GM06990 (cell line): ENCODE data around the gene EXD3.

Experiments
- DNase-seq: peaks from one replicate; pipeline ENCODE4 v3.0.0-alpha.2; 2011; ENCODE audit not compliant: insufficient read length; ENCODE audit errors: extremely low read depth
- H3K27me3 ChIP-seq: replicated peaks from 2 replicates; pipeline ENCODE4 v1.6.0; 2011; ENCODE audit warnings: low read length; ENCODE audit not compliant: control insufficient read depth, insufficient read depth
- H3K36me3 ChIP-seq: 2 replicates; pipeline ENCODE4 v1.5.1; 2011; ENCODE audit warnings: low read length; ENCODE audit not compliant: control insufficient read depth, insufficient read depth
- H3K4me3 ChIP-seq: replicated peaks from 2 replicates; pipeline ENCODE4 v1.5.1; 2011; ENCODE audit warnings: low read depth, mild to moderate bottlenecking, control low read depth, low read length
- TF ChIP-seq, protein P1 (sequence below): IDR thresholded peaks from 2 replicates; pipeline ENCODE4 v1.5.1; 2011; ENCODE audit warnings: low read length, control low read depth, mild to moderate bottlenecking, inconsistent platforms; ENCODE audit not compliant: insufficient read depth, poor library complexity, severe bottlenecking

EXD3 gene

DNA sequence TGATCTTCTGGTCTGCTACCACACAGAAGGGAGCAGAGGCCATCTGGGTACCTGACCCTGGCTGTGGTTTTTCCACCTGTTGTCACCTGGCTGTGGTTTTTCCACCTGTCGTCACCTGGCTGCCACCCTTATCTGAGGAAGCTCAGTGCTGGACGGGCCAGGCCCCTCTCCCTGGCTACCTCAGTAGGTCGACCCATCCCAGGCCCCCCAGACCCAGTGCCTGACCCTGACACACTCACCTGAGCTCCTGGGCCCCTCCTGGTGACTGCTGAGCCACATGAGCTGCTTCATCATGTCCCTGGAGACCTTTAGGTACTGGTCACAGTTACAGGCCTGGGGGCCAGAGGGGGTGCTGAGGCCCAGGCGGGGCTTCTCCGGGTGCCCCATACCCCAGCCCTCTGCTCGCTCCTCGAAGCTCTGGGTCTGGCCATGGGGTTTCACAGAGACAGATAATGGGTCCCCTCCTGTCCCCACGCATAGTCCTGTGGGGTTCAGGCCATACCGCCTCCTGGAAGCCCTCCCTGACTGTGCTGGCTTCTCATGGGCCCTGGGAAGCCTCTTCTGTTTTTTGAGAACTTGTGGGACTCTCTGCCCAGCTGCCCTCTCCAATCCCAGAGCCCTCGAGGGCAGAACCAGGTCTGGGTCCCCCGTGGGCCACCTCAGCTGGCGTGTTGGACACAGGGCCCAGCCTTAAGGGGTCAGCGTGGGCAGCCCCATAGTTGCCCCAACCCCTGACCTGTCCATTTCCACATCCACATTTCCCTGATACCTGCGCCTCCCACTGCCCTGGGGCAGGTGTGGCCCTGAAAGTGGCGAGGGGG, 113.4 kb downstream of the EXD3 start:
- DNase-seq = no peak
- TF ChIP-seq, protein P1, sequence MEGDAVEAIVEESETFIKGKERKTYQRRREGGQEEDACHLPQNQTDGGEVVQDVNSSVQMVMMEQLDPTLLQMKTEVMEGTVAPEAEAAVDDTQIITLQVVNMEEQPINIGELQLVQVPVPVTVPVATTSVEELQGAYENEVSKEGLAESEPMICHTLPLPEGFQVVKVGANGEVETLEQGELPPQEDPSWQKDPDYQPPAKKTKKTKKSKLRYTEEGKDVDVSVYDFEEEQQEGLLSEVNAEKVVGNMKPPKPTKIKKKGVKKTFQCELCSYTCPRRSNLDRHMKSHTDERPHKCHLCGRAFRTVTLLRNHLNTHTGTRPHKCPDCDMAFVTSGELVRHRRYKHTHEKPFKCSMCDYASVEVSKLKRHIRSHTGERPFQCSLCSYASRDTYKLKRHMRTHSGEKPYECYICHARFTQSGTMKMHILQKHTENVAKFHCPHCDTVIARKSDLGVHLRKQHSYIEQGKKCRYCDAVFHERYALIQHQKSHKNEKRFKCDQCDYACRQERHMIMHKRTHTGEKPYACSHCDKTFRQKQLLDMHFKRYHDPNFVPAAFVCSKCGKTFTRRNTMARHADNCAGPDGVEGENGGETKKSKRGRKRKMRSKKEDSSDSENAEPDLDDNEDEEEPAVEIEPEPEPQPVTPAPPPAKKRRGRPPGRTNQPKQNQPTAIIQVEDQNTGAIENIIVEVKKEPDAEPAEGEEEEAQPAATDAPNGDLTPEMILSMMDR = no peak
- H3K27me3 ChIP-seq = no peaks in the 10 kb centered on the region; the same call in 1 of the 2 replicates
- no peak overlapping the region for H3K4me3 ChIP-seq
- H3K36me3 ChIP-seq = no peaks in the 10 kb centered on the region

DNA sequence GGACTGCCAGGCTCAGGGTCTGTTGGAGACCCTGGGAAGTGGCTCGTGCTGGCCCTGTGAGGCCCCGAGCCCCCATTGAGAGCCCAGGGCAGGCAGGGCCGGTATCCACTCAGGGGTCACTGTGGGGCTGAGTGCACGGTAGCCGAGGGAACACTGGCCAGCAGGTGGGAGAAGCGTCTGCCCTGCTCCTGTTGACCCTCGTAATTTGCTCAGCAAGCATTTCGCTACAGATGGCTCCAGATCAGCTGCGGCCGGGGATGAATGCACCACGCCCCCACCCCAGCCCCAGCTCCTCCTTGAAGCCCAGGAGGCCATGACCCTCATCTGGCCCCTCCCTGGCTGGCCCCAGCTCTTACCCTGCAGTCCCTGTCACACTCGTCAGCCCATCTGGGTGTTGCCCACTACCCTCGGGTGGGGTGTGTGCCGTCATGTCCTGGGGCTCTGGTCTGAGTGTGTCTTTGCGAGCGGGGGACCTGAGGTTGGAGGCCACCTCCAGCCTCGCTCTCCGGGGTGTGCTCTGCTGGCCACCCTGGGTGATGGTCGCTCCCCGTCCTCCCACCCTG, 114.8 kb downstream of the EXD3 start:
- Histone ChIP-seq H3K27me3 (no peaks in the 10 kb centered on the region; the same call in 1 of the 2 replicates), H3K36me3 (no peaks in the 10 kb centered on the region), H3K4me3 (no peak overlapping the region)
- TF ChIP-seq, protein P1 = no peak
- peak; percentile 8 for DNase-seq

DNA sequence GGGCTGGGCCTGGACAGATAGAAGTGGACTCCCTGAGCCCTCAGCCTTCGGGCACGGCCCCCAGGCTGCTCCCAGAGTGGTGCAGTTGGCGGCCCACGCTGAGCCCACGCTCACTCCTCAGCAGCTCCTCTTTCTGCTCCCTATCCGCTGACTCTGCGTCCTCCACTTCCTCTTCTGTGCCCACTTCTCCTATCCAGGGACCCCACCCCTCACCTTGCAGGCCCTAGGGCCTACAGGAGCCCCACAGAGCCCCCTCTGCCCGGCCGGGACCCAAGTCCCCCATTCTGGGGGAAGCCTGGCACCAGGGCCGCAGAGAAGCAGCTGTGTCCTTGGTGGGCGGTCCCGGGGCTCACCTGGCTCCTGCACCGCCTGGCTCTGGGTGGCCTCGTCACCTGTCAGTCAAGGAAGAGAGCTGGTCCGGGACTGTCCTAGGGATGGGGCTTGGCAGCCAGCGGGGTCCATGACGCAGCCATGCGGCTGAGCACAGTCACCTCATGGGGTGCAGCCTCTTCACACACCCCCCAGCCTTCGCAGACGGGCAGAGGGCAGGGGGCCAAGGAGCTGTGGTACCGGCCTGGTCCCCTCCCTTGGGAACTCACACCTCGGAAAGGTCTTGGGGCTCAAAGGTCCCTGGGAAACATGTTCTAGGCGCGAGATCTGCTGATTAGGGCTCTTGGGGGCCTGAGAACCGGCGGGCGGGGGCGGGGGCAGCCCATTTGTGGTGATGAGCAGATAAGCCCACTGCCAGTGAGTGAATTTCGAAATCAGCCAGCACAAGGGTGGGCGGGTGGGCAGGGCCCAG, 115.5 kb downstream of the EXD3 start:
- no peaks in the 10 kb centered on the region; the same call in 1 of the 2 replicates for H3K27me3 ChIP-seq
- peak; percentile 23 for DNase-seq
- H3K36me3 ChIP-seq = no peaks in the 10 kb centered on the region
- TF ChIP-seq, protein P1 = no peak
- H3K4me3 ChIP-seq = no peak overlapping the region; the same call in 1 of the 2 replicates

DNA sequence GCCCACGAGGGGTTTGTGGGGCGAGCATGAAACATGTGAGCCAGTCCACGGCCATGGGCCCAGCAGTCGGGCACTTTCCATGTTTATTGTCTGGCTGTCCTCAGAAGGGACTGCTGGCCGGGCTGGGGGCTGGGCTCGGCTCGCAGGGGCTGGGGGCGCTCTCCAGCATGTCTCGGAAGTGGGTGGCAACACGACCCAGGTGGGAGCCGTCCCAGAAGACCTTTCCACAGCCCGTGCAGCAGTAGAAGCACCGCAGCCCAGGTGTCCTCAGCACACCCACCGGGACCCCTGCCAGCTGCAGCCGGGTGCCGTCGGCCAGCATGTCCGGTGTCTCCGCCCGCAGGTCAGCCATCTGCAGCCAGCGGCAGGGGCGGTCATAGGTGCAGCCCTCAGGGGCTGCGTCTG, 116.1 kb downstream of the EXD3 start:
- no peaks in the 10 kb centered on the region; the same call in 1 of the 2 replicates for H3K27me3 ChIP-seq
- TF ChIP-seq, protein P1 = no peak
- no peak overlapping the region for H3K4me3 ChIP-seq
- H3K36me3 ChIP-seq = no peaks in the 10 kb centered on the region
- DNase-seq = peak; percentile 13

DNA sequence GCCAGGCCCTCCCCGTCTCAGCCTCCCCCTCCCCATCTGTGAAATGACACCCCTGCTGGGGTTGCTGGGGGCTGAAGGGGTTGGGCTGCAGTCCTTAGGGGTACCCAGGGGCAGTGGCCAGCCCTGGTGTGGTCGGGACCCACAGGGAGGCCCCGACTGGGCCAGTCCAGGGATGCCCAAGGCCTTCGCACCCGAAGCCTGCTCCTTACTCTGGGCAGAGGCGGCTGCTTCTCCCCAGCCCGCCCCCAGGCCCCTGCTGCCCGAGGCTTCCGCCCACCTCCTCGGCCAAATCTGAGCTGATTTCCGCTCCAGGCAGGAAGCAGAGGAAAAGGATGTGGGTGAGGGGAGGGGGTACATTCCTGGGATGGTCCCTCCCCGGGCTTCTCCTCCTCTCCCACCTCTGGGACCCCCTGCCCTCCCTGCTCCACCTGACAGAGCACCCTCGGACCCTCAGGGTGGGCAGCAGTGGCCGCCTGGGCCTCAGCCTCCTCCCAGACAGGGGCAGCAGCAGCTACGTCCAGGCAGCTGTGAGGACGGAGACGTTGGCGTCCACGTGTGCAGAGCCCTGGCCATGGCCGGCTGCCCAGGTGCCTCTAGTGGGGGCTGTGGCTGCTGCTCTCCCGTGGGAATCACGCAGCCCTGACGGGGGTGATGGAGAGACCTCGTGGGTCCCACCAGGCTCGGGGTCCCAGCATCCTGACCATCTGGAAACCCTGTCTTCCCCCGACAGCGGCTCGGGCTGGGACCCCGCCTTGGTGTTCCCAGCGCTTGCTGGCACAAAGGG, 116.7 kb downstream of the EXD3 start:
- Histone ChIP-seq H3K36me3 (no peaks in the 10 kb centered on the region), H3K27me3 (no peaks in the 10 kb centered on the region; the same call in 1 of the 2 replicates), H3K4me3 (no peak overlapping the region)
- TF ChIP-seq, protein P1 = no peak
- no peak for DNase-seq
